IMR-90 (cell line): ENCODE measurements around the gene B2M.

Experiments
- ELK1 ChIP-seq: fragments of 150-350 bp; IDR thresholded peaks from 2 replicates; pipeline ENCODE4 v1.6.1; 2016; ENCODE audit warnings: low read depth, mild to moderate bottlenecking, low read length, moderate library complexity, borderline replicate concordance
- POLR2A ChIP-seq: IDR thresholded peaks from 2 replicates; pipeline ENCODE4 v1.6.1; 2012; ENCODE audit warnings: mild to moderate bottlenecking, low read depth, low read length
- RAD21 ChIP-seq: IDR thresholded peaks from 2 replicates; pipeline ENCODE4 v1.6.1; 2012; ENCODE audit warnings: low read length, improper control_type of control experiment
- SMC3 ChIP-seq: fragments of 150-350 bp; IDR thresholded peaks from 2 replicates; pipeline ENCODE4 v1.6.1; 2016; ENCODE audit warnings: low read depth, mild to moderate bottlenecking, antibody characterized with exemption, low read length, moderate library complexity
- TF ChIP-seq, protein P1 (sequence below): conservative IDR thresholded peaks from 2 replicates; pipeline ENCODE4 v1.5.1; 2012; ENCODE audit warnings: mild to moderate bottlenecking, low read depth, low read length, improper control_type of control experiment

- TF ChIP-seq RAD21, result no peak
- TF ChIP-seq, protein P1, sequence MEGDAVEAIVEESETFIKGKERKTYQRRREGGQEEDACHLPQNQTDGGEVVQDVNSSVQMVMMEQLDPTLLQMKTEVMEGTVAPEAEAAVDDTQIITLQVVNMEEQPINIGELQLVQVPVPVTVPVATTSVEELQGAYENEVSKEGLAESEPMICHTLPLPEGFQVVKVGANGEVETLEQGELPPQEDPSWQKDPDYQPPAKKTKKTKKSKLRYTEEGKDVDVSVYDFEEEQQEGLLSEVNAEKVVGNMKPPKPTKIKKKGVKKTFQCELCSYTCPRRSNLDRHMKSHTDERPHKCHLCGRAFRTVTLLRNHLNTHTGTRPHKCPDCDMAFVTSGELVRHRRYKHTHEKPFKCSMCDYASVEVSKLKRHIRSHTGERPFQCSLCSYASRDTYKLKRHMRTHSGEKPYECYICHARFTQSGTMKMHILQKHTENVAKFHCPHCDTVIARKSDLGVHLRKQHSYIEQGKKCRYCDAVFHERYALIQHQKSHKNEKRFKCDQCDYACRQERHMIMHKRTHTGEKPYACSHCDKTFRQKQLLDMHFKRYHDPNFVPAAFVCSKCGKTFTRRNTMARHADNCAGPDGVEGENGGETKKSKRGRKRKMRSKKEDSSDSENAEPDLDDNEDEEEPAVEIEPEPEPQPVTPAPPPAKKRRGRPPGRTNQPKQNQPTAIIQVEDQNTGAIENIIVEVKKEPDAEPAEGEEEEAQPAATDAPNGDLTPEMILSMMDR, result no peak
- no peak for TF ChIP-seq ELK1
- no peak for TF ChIP-seq POLR2A
- no peak for TF ChIP-seq SMC3
Observed at GRCh38 chr15:44670087-44670950, 41.0 kb upstream of the B2M start.
